Measurements from ENCODE around the gene TRA2A.
"Not testable (repeated sequence)": the region's sequence is repeated elsewhere in the genome, so short reads cannot be mapped to it uniquely, and the experiment has no call there.

The TRA2A gene

GRCh38 chr7:23491502-23491901 lies 40.3 kb downstream of the TRA2A start:
- no peak for DNase-seq

DNA sequence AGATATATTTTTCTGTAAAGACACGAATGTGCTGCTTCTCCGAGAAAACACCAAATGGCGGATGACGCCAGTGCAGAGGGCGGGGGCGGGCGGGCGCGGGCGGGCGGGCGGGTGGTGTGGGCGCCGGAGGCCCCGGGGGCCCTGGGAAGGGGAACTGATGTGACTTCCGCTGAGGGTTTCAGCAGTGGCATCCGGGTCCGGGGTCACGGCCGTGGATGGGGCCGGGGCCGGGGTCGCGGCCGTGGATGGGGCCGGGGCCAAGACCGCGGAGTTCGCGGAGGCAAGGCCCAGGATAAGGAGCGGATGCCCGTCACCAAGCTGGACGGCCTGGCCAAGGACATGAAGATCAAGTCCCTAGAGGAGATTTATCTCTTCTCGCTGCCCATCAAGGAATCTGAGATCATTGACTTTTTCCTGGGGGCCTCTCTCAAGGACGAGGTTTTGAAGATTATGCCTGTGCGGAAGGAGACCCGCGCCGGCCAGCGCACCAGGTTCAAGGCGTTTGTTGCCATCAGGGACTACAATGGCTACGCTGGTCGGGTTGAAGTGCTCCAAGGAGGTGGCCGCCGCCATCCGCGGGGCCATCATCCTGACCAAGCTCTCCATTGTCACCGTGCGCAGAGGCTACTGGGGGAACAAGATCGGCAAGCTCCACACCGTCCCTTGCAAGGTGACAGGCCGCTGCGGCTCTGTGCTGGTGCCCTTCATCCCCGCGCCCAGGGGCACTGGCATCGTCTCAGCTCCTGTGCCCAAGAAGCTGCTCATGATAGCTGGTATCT lies 41.2 kb downstream of the TRA2A start:
- peak; percentile 16 for DNase-seq

DNA sequence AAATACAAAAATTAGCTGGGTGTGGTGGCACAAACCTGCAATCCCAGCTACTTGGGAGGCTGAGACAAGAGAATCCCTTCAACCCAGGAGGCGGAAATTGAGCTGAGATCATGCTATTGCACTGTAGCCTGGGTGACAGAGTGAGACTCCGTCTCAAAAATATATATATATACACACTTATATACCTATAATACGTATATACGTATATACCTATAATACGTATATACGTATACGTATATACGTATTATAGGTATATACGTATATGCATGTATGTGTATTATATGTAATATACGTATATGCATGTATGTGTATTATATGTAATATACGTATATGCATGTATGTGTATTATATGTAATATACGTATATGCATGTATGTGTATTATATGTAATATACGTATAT lies 43.1 kb downstream of the TRA2A start:
- DNase-seq, result not testable (repeated sequence)

DNA sequence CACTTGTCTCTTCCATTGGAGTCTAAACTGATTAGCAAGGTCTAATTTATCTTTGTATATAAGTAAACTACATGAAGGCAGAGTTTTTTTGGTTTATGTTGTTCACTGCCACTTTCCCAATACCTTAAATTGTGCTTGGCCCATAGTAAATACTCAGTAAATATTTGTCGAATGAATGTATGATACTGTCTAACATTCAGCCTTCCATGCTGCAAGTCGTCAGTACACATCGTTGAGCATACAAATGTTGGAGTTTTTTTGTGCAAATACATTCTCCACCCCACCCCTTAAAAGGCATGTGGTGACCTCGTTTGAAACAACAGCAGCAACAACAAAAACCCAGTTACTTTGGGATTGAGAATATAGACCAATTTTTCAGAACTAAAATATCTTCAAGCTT lies 44.1 kb downstream of the TRA2A start:
- no peak for DNase-seq

DNA sequence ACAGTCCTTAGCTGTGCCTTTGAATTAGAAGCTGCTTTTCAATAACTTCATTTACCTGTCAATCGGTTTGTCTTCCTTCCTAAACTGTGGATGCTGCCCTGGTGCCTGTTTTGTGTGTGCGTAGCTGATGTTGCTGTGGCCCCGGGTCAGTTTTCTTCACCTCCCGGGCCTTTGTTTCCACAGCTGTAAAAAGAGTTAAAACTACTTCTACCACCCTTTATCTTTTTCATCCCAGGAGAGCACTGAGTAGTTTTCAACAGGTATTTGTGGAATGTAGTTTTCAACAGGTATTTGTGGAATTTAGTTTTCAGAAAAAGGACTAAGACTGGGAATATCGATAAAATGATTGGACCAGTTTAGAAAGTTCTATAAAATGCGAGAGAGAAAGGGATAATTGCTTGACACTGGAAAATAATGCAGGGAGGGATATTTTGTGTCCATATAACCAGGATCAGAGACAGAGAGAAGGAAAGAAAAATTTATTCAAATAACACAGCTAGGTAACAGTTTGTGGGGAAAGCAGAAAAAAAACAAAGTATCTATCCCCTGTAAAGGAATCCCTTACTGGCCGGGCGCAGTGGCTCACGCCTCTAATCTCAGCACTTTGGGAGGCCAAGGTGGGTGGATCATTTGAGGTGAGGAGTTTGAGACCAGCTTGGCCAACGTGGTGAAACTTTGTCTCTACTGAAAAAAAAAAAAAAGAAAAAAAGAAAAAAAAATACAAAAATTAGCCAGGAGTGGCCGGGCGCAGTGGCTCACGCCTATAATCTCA lies 45.6 kb downstream of the TRA2A start:
- no peak for DNase-seq

DNA sequence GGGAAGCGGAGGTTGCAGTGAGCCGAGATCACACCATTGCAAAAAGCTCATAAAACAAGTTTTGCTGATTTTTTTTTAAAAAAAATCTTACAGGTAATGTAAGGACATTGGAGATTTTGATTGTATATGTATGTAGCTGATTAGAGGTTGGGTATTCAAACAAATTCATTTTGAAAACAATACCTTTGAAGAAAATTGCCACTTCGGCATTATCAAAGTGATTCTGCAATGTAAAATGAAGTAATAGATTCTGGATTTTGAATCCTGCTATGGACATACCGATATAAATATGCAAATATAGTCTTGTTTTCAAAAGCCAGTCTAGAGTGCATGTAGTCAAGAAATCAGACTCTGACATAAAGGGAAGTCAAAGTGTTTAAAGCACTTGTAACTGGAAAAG lies 49.1 kb downstream of the TRA2A start:
- DNase-seq, result no peak

GRCh38 chr7:23477962-23478866 lies 53.6 kb downstream of the TRA2A start:
- DNase-seq, result no peak

GRCh38 chr7:23477157-23477499 lies 54.7 kb downstream of the TRA2A start:
- DNase-seq, result no peak

- DNase-seq, result no peak
Observed at GRCh38 chr7:23476286-23477156, 55.3 kb downstream of the TRA2A start.

DNA sequence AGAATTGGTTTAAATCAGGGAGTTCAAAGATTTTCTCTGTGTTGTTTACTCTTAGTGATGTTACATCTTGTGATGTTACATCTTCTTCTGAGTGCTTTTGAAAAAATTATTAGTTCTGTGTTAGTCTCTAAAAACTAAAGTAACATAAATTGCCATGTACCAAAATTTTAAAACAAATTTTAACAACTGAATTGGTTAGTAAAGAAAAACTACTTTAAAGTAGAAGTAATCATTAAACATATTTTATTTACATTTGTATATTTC lies 56.3 kb downstream of the TRA2A start:
- no peak for DNase-seq

- no peak for DNase-seq
Observed at GRCh38 chr7:23474829-23475575, 56.8 kb downstream of the TRA2A start.

DNA sequence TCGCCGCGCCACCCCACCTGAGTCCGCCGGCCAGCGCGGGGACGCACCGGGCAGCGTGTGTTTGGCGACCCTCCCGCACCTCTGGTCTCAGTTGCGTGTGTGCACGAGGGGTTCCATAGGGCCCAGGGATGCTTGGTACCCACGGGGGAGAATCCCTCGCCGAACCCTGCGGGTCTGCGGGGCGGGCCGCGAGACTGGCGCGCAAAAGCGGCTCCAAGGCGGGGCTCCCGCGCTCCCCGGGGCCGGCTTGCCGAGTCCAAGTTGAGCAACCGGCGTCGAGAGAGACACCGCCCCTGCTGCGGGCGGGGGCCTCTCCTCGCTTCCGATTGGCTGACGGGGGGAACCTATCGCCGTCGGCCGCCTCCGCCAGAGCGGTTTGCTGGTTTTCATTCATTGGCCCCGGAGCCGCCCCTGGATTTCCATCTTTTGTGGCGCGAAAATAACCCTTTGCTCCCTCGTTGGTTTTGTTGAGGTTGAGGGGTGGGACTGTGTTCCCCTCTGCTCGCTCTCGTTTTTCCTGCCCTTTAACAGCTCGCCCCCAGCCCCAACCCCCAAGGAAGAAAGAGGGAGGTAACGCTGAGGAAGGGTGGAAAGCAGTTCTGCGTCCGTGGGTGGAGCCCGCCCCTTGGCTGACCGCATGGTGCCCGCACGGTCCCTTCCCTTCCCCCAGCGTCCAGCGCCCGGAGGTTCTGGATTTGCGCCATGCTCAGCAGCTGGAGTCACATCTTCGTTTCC lies 57.5 kb downstream of the TRA2A start:
- peak; percentile 93 for DNase-seq

DNA sequence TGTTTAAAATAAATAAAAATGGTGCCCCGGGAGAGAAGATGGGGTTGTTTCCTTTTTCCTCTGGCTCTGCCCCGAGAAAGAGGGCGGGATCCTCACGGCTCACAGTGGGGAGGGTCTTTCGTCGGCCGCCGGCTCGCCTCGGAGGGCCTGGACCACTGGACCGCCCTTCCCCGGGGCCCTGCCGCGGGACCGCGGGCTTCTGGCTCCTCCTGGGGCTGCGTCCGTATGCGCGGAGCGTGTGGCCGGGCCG lies 58.0 kb downstream of the TRA2A start:
- no peak for DNase-seq

DNA sequence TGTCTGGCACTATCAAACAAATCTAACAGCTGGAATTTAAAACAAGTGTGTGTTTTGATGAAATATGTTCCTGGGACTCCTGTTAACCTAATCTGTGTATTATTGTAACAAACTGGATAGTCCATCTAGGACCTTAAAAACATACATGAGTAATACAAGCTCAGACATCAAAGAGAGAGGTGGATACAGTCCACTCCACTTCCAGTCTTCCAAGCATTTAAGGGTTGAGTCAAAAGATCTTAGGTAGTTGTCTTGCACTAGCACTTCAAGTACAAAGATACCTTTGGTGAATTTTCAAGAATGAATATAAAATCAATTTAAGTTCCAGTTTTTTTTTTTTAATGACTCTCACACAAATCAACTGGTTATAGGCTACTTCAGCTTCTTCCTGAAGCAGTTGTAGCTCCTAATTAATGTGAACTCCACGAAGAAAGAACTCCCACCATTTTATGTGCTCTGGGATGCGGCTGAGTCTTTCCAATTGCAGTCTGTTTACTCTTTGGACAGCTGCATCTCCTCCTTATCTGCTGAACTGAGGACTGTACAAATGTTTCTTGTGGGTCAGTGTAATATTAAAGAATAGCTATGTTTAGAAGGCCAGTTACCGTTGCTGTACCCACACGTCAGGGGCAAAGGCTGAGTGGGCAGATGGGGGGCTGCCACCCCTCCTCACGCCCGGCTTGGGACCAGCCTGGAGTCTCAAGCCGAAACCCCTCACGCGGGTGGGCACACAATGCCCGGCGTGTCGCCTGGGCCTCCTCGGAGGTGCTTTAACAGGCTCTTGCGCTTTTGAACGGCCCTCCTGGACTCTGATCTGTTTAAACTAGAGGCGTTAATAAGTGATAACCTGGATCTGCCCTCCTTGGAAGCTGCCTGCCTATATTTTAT lies 58.6 kb downstream of the TRA2A start:
- DNase-seq, result no peak

DNA sequence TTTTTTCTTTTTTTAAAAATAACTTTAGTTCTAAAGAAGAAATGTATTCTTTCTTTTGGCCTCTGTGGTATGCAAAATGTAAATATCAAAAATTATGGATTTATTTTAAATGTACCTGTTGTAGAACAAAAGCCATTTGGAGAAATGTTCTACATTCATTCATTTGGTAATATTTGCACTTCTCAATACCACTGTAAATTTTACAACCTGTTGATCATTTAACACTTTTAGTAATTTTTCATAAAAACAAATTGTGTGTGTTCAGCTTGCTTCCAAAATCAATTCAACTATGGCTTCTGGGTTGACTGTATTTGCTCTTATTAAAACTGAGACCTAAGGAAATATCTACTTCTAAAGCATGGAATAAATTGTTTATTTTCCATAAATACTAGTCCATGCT lies 59.2 kb downstream of the TRA2A start:
- DNase-seq, result no peak

DNA sequence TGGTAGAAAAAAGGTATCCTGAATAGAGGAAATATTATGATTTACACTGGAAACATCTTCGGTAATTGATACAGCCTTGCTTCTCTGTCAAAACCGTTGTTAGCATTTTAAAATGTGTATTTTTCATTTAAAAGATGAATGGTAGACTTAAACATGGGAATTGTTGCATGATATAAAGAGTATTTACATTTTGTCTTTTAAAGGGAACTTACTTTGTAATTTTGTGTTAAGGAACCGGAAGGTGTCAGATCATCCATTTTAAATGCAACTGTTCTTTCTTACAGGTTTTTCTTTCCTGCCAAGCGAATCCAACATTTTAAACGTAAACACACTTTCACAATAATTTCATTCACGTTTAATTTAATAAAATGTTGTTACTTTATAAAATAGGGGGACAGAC lies 59.7 kb downstream of the TRA2A start:
- DNase-seq, result no peak

- no peak for DNase-seq
Observed at GRCh38 chr7:23471106-23471859, 60.5 kb downstream of the TRA2A start.

DNA sequence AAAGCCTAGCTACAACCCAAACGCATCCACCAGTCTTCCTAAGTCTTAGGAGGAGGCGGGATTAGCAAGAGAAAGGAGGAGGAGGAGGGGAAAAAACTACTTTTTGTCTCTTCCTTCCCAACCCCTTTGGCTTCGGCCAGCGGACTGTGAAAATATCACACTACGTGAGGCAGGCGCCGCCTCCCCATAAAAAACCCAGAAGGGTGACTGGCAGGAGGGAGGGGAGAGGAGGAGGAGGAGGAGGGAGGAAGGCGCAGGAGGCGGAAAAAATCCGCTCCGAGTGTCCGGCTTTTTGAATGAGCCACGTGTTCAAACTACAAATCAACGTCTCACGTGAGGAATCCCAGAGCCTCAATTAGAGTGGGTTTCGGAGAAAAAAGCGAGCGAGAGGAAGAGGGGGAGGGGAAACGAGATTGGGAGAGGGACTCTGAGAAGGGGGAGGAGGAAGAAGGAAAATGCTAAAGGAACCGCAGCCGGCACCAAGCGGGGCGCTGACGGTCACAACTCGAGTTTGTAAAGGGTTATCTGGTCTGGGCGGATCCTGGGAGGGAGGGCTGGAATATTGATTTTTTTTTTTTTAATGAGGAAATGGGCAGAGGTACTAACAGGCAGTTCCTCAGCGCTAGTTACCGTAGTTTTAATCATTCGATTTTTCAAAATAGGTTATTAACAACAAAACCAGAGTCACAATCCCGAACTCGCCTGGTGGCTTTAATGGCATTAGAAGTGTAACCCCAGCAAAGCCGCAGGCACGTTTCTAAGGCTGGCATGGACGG lies 61.3 kb downstream of the TRA2A start, which contains the start of gene IGF2BP3:
Gene IGF2BP3, minus strand, starts transcription at position 162 of the 776 bp plus-strand sequence. CDS start 381 bp downstream, outside the sequence.
- DNase-seq, result peak; percentile 46

DNA sequence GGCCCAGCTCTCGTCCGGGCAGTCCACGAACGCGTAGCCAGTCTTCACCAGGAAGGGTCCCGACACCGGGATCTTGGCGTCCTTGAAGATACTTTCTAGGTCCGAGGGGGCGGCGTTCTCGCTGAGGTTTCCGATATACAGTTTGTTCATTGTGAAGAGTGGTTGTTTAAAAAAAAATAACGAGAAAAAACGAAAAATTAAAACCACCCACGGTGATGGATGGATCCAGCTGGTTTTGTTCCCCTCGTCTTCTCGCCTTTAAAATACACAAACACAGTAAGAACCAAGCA lies 61.9 kb downstream of the TRA2A start:
- no peak for DNase-seq

All from suppressor macrophage treated with lipopolysaccharide for 4 hours (primary cell).